CD4-positive, alpha-beta T cell (primary cell): ENCODE results near the gene MAB21L1. TPM values are rescaled to one million over a fixed set of nuclear protein-coding genes. Genes with fewer than 3 reads are reported as not detected.

Source experiments
- ATAC-seq: fragments of 200-7000 bp; cut with Tn5 transposase; one replicate; pipeline ENCODE4 v1.10.0; 2022; ENCODE audit warnings: mild to moderate bottlenecking; ENCODE audit not compliant: poor library complexity
- CTCF ChIA-PET: fragments of 350-600 bp; sonication (Branson Sonifier 250); formaldehyde crosslinking; loops from one replicate; lab custom pipeline; 2021; ENCODE audit warnings: antibody characterized with exemption, inconsistent platforms; lab: Charles Lee
- POLR2A ChIA-PET: fragments of 350-600 bp; sonication (Branson Sonifier 250); formaldehyde crosslinking; loops from one replicate; lab custom pipeline; 2021; ENCODE audit warnings: antibody characterized with exemption, inconsistent platforms; lab: Charles Lee
- DNase-seq, 14 experiments: peaks; one replicate each; pipeline ENCODE4 v3.0.0-alpha.2; 2013 to 2020; ENCODE audit warnings: mixed read lengths in 2 of 14
- H3K27ac ChIP-seq, 2 donors: one replicate each; pipeline versions ENCODE4 v1.5.1 to v1.7.0; 2013; ENCODE audit warnings: low read length in 2 of 2, low read depth in 1 of 2, mild to moderate bottlenecking in 1 of 2
- H3K27me3 ChIP-seq, 2 experiments: 1 replicate in 1 of 2; 2 replicates in 1 of 2; pipeline versions ENCODE4 v1.6.1 to v1.7.0; 2013; ENCODE audit warnings: low read length in 2 of 2, control low read depth in 1 of 2, mild to moderate bottlenecking in 1 of 2, moderate library complexity in 1 of 2; ENCODE audit not compliant: insufficient read depth in 2 of 2, control insufficient read depth in 1 of 2
- H3K36me3 ChIP-seq: one replicate; pipeline ENCODE4 v1.6.1; 2013; ENCODE audit warnings: low read length, control low read depth; ENCODE audit not compliant: insufficient read depth
- H3K4me1 ChIP-seq: one replicate; pipeline ENCODE4 v1.6.1; 2013; ENCODE audit warnings: low read length, control low read depth; ENCODE audit not compliant: insufficient read depth
- H3K4me3 ChIP-seq: one replicate; pipeline ENCODE4 v1.5.1; 2013; ENCODE audit warnings: mild to moderate bottlenecking, low read length, moderate library complexity
- H3K9me3 ChIP-seq, 2 experiments: 1 replicate in 1 of 2; 2 replicates in 1 of 2; pipeline versions ENCODE4 v1.6.1 to v1.7.0; 2013; ENCODE audit warnings: low read length in 2 of 2, mild to moderate bottlenecking in 2 of 2, control low read depth in 1 of 2, moderate library complexity in 1 of 2; ENCODE audit not compliant: control insufficient read depth in 1 of 2, insufficient read depth in 1 of 2
- H3K27ac Mint-ChIP-seq: one replicate; pipeline ENCODE4 v1.8.0; 2020; ENCODE audit warnings: mixed read lengths
- H3K27me3 Mint-ChIP-seq: one replicate; pipeline ENCODE4 v1.8.0; 2021; ENCODE audit warnings: mixed read lengths
- H3K36me3 Mint-ChIP-seq: one replicate; pipeline ENCODE4 v1.8.0; 2021; ENCODE audit warnings: low read depth, mixed read lengths
- H3K4me1 Mint-ChIP-seq: one replicate; pipeline ENCODE4 v1.8.0; 2021; ENCODE audit warnings: low read depth, mixed read lengths
- H3K4me3 Mint-ChIP-seq: one replicate; pipeline ENCODE4 v1.8.0; 2020; ENCODE audit warnings: mild to moderate bottlenecking, mixed read lengths
- H3K9me3 Mint-ChIP-seq: one replicate; pipeline ENCODE4 v1.8.0; 2020; ENCODE audit warnings: mixed read lengths
- intact Hi-C, 2 experiments: fragments of 100-400 bp; cut with DNase I in 1 of 2; cut with micrococcal nuclease in 1 of 2; formaldehyde crosslinking; loops; one replicate each; pipeline versions ENCODE4 v1.15.1 to v1.9.0; 2023 to 2025; cut with DNase I, micrococcal nuclease
- polyA plus RNA-seq, 2 donors: library from polyadenylated mRNA; unstranded; fragments of 120-200 nt; gene quantifications; one replicate each; pipeline ENCODE4 v1.2.1, GENCODE V29; 2013
- total RNA-seq, 174 experiments: library from RNA in 2 of 174; stranded (reverse) in 2 of 174; gene quantifications; one replicate each; pipeline ENCODE4 v1.2.3 and lab custom pipeline; 2021 to 2026
- TF ChIP-seq, protein P1 (sequence below): fragments of 200-600 bp; IDR thresholded peaks from one replicate; pipeline ENCODE4 v1.8.0; 2022; ENCODE audit warnings: antibody characterized with exemption, mild to moderate bottlenecking

The MAB21L1 gene
- total RNA-seq (not detected), total RNA-seq (lab: John Stamatoyannopoulos, UW) (0 to 0.13 (median 0) reads per million in 172 experiments)
- polyA plus RNA-seq (2013, experiment 1 of 2): not detected
- 0.18 TPM for polyA plus RNA-seq (2013, experiment 2 of 2)

DNA sequence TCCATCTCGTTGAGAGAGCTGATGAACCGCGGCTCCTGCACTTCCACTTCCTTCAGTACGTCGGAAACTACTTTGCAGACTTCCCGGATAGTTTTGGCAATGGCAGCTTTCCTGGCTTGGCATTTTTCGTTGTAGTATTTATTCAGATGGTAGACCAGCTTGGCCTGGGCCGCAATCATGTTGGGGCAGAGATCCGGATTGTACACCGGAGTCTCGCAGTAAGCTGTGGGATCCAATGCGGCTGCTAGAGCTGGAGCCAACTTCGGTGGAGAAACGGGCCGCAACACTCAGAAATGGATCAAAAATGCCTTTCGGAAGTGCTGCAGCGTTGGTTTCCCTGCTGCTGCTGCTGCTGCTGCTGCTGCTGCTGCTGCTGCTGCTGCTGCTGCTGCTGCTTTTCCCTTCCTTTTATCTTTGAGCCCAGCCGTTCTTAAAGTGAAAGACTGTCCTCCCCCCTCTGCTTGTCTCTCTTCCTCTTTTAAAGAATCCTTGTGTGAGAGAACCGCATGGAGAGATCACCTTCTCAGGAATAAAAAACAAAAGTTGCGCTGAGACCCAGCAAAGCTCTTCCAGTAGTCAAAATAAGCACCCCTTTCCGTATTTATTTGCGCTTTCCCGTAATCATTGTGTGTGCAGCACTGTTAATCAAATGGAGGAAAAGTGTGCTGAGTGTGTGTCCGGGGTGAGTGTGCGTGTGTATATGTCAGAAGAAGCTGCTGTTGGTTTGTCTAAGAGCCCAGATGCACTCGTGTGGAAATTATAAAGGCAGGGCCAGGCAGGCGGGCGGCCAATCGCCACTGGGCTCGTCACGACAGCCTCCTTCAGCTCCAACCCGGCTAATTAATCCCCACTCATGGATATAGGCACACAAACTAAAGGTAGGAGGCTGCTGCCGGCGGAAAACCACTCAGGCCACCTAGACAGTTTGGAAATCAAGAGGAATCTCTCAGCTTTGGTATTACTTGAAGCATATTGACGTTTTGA is at the start of gene MAB21L1:
Gene MAB21L1, minus strand, starts transcription at position 730 of the 984 bp plus-strand sequence. Its CDS starts 551 bp downstream, at position 179.
- POLR2A ChIA-PET: no interaction called here

DNA sequence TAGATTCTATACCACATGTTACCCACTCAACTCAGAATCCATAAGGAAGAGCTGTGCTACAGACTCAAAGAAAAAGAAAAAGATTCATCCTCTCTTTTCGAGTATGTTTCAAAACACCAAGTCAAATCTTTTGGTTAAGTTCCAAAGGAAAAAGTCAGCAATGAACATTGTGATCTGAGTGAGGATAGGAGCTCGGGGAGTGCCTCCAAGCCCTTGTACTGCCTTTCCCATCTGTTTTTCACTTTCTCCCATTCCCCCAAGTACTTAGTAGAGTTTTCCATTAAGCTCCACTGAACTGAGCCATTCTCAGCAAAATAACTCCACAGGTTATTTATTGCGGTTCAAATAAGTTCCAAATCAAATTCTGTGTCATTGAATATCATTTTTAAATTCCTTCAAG is 47.7 kb upstream of the MAB21L1 start:
- ChIA-PET POLR2A (no interaction called here), CTCF (interaction anchor here (0.5 to 1.0 kb wide), 2 partner anchors 27 to 1762 kb away, joined by 3 read pairs; no protein-coding TSS in a partner anchor)
- peaks cover 0 to 22% of the 10 kb centered on the region in 2 experiments for H3K9me3 ChIP-seq
- TF ChIP-seq, protein P1, sequence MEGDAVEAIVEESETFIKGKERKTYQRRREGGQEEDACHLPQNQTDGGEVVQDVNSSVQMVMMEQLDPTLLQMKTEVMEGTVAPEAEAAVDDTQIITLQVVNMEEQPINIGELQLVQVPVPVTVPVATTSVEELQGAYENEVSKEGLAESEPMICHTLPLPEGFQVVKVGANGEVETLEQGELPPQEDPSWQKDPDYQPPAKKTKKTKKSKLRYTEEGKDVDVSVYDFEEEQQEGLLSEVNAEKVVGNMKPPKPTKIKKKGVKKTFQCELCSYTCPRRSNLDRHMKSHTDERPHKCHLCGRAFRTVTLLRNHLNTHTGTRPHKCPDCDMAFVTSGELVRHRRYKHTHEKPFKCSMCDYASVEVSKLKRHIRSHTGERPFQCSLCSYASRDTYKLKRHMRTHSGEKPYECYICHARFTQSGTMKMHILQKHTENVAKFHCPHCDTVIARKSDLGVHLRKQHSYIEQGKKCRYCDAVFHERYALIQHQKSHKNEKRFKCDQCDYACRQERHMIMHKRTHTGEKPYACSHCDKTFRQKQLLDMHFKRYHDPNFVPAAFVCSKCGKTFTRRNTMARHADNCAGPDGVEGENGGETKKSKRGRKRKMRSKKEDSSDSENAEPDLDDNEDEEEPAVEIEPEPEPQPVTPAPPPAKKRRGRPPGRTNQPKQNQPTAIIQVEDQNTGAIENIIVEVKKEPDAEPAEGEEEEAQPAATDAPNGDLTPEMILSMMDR: no peak
- DNase-seq: no peak
- no peak overlapping the region for H3K27ac ChIP-seq
- H3K27me3 ChIP-seq: no peaks in the 10 kb centered on the region
- no peak overlapping the region for H3K4me3 Mint-ChIP-seq
- no peaks in the 10 kb centered on the region for H3K4me1 Mint-ChIP-seq
- no peak overlapping the region for H3K4me3 ChIP-seq
- ATAC-seq: no peak
- no peak overlapping the region for H3K27ac Mint-ChIP-seq
- H3K36me3 ChIP-seq: no peaks in the 10 kb centered on the region
- no peaks in the 10 kb centered on the region for H3K36me3 Mint-ChIP-seq
- intact Hi-C loops: no loop called here
- H3K9me3 Mint-ChIP-seq: peaks cover 2% of the 10 kb centered on the region
- H3K4me1 ChIP-seq: no peaks in the 10 kb centered on the region
- H3K27me3 Mint-ChIP-seq: no peaks in the 10 kb centered on the region

More for the DNA sequence above, at the start of gene MAB21L1:
- Mint-ChIP-seq H3K27ac (no peak within 1 kb of the TSS), H3K27me3 (peaks cover 75% of the 10 kb centered on the region), H3K9me3 (no peaks in the 10 kb centered on the region), H3K4me1 (peaks cover 27% of the 10 kb centered on the region), H3K4me3 (peak within 1 kb of the TSS; percentile 70), H3K36me3 (peaks cover 4% of the 10 kb centered on the region)
- TF ChIP-seq, protein P1: no peak
- peaks cover 20 to 38% of the 10 kb centered on the region in 2 experiments for H3K9me3 ChIP-seq
- no peak for ATAC-seq
- no peaks in the 10 kb centered on the region for H3K36me3 ChIP-seq
- no peak for DNase-seq
- CTCF ChIA-PET: no interaction called here
- H3K4me1 ChIP-seq: peaks cover 20% of the 10 kb centered on the region
- H3K27me3 ChIP-seq: peaks cover 57 to 70% of the 10 kb centered on the region in 2 experiments
- peak within 1 kb of the TSS; percentile 42 for H3K4me3 ChIP-seq
- H3K27ac ChIP-seq: no peak within 1 kb of the TSS
- intact Hi-C loops: no loop called here

DNA sequence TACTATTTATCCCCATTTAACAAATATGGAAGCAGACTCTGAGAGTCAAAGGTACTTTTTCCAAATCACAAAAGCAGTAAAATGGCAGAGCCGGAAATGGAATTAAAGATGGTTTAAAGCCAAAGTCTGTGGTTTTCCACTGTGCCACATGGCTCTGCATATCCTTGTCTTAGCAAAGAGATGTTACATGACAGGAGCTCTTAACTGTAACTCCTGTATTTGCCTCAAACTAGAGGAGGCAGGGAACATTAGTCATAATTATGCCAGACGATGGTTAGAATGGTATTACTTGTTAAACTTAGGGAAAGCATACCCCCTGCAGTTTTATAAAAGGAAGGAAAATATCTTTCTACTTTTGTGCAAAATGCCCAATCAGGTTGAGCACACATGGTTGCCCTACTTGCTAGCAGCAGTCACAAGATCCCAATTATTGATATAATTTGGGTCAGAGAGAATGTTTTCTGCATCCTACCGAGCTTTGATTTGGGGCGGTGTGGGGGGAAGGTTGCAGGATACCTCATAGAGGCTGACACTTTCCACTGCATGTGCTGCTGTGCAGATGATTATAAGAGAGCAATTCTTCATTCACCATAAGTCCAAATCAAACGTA is 42.0 kb upstream of the MAB21L1 start:
- intact Hi-C loops: no loop called here
- Histone ChIP-seq H3K4me3 (no peak overlapping the region), H3K27me3 (no peaks in the 10 kb centered on the region), H3K4me1 (no peaks in the 10 kb centered on the region), H3K36me3 (no peaks in the 10 kb centered on the region), H3K9me3 (peaks cover 0 to 7% of the 10 kb centered on the region in 2 experiments), H3K27ac (no peak overlapping the region)
- Mint-ChIP-seq H3K9me3 (peaks cover 2% of the 10 kb centered on the region), H3K36me3 (no peaks in the 10 kb centered on the region), H3K27ac (no peak overlapping the region), H3K4me1 (no peaks in the 10 kb centered on the region), H3K4me3 (no peak overlapping the region), H3K27me3 (no peaks in the 10 kb centered on the region)
- ChIA-PET CTCF (no interaction called here), POLR2A (no interaction called here)
- TF ChIP-seq, protein P1: no peak
- DNase-seq (no peak), ATAC-seq (no peak)
